SK-N-SH treated with all-trans-retinoic acid at 6 μM for 48 hours (cell line): Measurements from ENCODE around the gene JAML.

Experiments
- BACH2 ChIP-seq: fragments of 250-450 bp; sonication (Bioruptor Pico); IDR thresholded peaks from 2 replicates; pipeline ENCODE4 v1.9.0; 2021; ENCODE audit warnings: mild to moderate bottlenecking, borderline replicate concordance
- CSRNP3 ChIP-seq: fragments of 250-450 bp; sonication (Bioruptor Pico); IDR thresholded peaks from 2 replicates; pipeline ENCODE4 v1.5.1; 2021; ENCODE audit warnings: mild to moderate bottlenecking, moderate library complexity
- PATZ1 ChIP-seq: fragments of 250-450 bp; sonication (Bioruptor Pico); IDR thresholded peaks from 2 replicates; pipeline ENCODE4 v1.8.0; 2020; ENCODE audit warnings: mild to moderate bottlenecking, moderate library complexity, borderline replicate concordance
- PPARA ChIP-seq: fragments of 250-450 bp; sonication (Bioruptor Pico); IDR thresholded peaks from 2 replicates; pipeline ENCODE4 v1.5.0; 2020; ENCODE audit warnings: mild to moderate bottlenecking, borderline replicate concordance
- TCF4 ChIP-seq: fragments of 250-450 bp; sonication (Bioruptor Pico); IDR thresholded peaks from 2 replicates; pipeline ENCODE4 v1.8.0; 2021; ENCODE audit warnings: mild to moderate bottlenecking, moderate library complexity, borderline replicate concordance
- TSHZ2 ChIP-seq: fragments of 250-450 bp; sonication (Bioruptor Pico); IDR thresholded peaks from 2 replicates; pipeline ENCODE4 v1.5.0; 2020; ENCODE audit warnings: mild to moderate bottlenecking, moderate library complexity
- ZC3H10 ChIP-seq: fragments of 250-450 bp; sonication (Bioruptor Pico); IDR thresholded peaks from 2 replicates; pipeline ENCODE4 v1.5.1; 2021; ENCODE audit warnings: mild to moderate bottlenecking, moderate library complexity
- ZFP30 ChIP-seq: fragments of 450-650 bp; formaldehyde crosslinking; IDR thresholded peaks from 2 replicates; pipeline ENCODE4 v1.5.0; 2022; ENCODE audit warnings: mild to moderate bottlenecking, moderate library complexity
- ZNF565 ChIP-seq: fragments of 450-650 bp; formaldehyde crosslinking; conservative IDR thresholded peaks from 2 replicates; pipeline ENCODE4 v1.5.0; 2020; ENCODE audit warnings: low read depth, mild to moderate bottlenecking, moderate library complexity

GRCh38 chr11:118168316-118168715 is 56.5 kb downstream of the JAML start:
- TF ChIP-seq PATZ1 (CRISPR knock-in tag) (no peak), CSRNP3 (CRISPR knock-in tag) (no peak), BACH2 (no peak), TSHZ2 (CRISPR knock-in tag) (no peak), ZFP30 (CRISPR knock-in tag) (no peak), TCF4 (CRISPR knock-in tag) (no peak), PPARA (CRISPR knock-in tag) (no peak), ZNF565 (CRISPR knock-in tag) (no peak), ZC3H10 (no peak)
